Coronary artery (tissue), 2 donors: ENCODE data around the gene NFX1.
"Not testable (repeated sequence)": the region's sequence is repeated elsewhere in the genome, so short reads cannot be mapped to it uniquely, and the experiment has no call there.

Experiments
- DNase-seq: peaks from one replicate; pipeline ENCODE4 v3.0.0-alpha.2; 2017; ENCODE audit warnings: low spot score
- H3K27ac ChIP-seq, 2 donors: fragments of 200-600 bp; sonication (generic); one replicate each; pipeline ENCODE4 v1.5.1; 2016 to 2019
- H3K4me3 ChIP-seq: fragments of 200-600 bp; sonication (generic); 2 replicates; pipeline ENCODE4 v1.5.1; 2016; ENCODE audit warnings: mild to moderate bottlenecking, moderate library complexity
- TF ChIP-seq, protein P1 (sequence below): fragments of 200-600 bp; sonication (generic); IDR thresholded peaks from one replicate; pipeline ENCODE4 v1.5.1; 2019; ENCODE audit warnings: antibody characterized with exemption

NFX1 gene

DNA sequence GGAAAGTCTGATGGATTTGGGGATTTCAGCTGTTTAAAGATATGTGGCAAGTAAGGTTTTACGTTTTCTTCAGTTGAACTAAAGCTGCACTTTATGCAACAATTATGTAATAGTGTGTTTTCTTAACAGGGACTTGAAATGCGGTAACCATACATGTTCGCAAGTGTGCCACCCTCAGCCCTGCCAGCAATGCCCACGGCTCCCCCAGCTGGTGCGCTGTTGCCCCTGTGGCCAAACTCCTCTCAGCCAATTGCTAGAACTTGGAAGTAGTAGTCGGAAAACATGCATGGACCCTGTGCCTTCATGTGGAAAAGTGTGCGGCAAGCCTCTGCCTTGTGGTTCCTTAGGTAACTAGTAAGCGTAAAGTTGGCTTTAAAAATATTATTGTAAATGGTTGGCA is 28.5 kb downstream of the NFX1 start:
- TF ChIP-seq, protein P1, sequence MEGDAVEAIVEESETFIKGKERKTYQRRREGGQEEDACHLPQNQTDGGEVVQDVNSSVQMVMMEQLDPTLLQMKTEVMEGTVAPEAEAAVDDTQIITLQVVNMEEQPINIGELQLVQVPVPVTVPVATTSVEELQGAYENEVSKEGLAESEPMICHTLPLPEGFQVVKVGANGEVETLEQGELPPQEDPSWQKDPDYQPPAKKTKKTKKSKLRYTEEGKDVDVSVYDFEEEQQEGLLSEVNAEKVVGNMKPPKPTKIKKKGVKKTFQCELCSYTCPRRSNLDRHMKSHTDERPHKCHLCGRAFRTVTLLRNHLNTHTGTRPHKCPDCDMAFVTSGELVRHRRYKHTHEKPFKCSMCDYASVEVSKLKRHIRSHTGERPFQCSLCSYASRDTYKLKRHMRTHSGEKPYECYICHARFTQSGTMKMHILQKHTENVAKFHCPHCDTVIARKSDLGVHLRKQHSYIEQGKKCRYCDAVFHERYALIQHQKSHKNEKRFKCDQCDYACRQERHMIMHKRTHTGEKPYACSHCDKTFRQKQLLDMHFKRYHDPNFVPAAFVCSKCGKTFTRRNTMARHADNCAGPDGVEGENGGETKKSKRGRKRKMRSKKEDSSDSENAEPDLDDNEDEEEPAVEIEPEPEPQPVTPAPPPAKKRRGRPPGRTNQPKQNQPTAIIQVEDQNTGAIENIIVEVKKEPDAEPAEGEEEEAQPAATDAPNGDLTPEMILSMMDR, result no peak
- H3K27ac ChIP-seq, result no peak overlapping the region
- DNase-seq, result no peak
- H3K4me3 ChIP-seq, result no peak overlapping the region

DNA sequence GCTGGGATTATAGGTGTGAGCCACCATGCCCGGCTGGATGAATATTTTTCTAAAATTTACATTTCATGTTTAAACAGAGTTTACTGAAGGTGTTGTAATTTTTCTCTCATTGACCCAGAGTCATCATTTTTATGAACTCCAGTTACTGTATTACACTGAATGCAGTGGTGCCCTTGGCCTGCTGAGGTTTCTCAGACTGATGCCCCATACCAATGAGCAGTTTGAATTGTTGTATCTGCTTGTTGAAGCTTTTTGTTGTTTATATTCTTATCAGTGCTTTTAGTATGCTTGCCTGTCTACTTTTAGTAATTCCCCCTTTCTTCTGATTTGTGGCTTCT is 29.9 kb downstream of the NFX1 start:
- TF ChIP-seq, protein P1, result no peak
- Histone ChIP-seq H3K4me3 (no peak overlapping the region), H3K27ac (peak overlapping the region in 1 of 2 donors; percentile 31)
- no peak for DNase-seq

GRCh38 chr9:33320568-33321261 is 30.4 kb downstream of the NFX1 start:
- TF ChIP-seq, protein P1, result no peak
- H3K27ac ChIP-seq, result peak overlapping the region in 1 of 2 donors; percentile 52
- DNase-seq, result no peak
- no peak overlapping the region for H3K4me3 ChIP-seq

GRCh38 chr9:33329117-33329563 is 38.8 kb downstream of the NFX1 start:
- H3K27ac ChIP-seq, result peak overlapping the region; percentile 48 to 52
- TF ChIP-seq, protein P1, result no peak
- peak; percentile 73 for DNase-seq
- H3K4me3 ChIP-seq, result no peak overlapping the region

- DNase-seq, result no peak
- peak overlapping the region; percentile 33 to 48 for H3K27ac ChIP-seq
- H3K4me3 ChIP-seq, result no peak overlapping the region
- TF ChIP-seq, protein P1, result no peak
Observed at GRCh38 chr9:33329979-33330378, 39.7 kb downstream of the NFX1 start.

GRCh38 chr9:33331377-33331891 is 41.1 kb downstream of the NFX1 start:
- no peak for DNase-seq
- TF ChIP-seq, protein P1, result no peak
- no peak overlapping the region for H3K4me3 ChIP-seq
- no peak overlapping the region for H3K27ac ChIP-seq

DNA sequence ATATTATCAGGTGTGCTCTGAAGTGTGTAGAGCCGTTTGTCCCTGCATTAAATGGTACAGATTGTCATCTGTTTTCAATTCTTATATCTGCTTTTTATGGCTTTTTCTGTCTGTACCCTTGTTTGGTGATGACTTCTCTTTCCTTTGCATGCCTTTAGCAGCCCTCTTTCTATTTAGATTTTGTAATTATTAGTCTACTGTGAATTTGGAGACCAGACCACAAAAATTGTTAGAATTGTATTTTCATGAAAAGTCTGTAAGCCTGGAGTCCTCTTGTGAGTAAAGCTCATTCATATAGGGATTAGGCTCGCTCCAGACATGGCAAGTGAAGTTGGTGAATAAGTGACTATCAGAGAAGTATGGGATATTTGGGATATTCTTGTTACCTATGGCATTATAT is 41.7 kb downstream of the NFX1 start:
- no peak overlapping the region for H3K27ac ChIP-seq
- no peak for DNase-seq
- TF ChIP-seq, protein P1, result no peak
- no peak overlapping the region for H3K4me3 ChIP-seq

DNA sequence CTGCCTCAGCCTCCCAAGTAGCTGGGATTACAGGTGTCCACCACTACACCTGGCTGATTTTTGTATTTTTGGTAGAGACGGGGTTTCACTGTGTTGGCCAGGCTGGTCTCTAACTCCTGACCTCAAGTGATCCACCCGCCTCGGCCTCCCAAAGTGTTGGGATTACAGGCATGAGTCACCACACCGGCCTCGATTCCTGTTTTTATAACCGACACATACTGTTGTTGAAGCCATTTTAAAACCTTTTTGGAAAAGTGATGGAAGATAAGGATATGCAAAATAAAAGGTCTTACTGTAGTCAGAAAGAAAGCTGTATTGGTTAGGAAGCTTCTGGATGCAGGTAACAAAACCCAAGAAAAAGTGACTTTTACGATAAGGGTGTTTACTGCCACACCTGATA is 42.6 kb downstream of the NFX1 start:
- H3K4me3 ChIP-seq, DNase-seq, H3K27ac ChIP-seq: not testable (repeated sequence)
